Bronchial epithelial cell (primary cell): ENCODE data around the gene OR2A25. TPM values are rescaled to one million over a fixed set of nuclear protein-coding genes. Genes with fewer than 3 reads are reported as not detected.

Source experiments
- DNase-seq: peaks from one replicate; pipeline ENCODE4 v3.0.0-alpha.2; 2010; ENCODE audit warnings: low read depth
- FAIRE-seq: peaks from 2 replicates; lab custom pipeline; 2011; peaks lifted over from hg19 to GRCh38; lab: Jason Lieb, UNC
- H3K27me3 ChIP-seq: 2 replicates; pipeline ENCODE4 v1.5.1; 2011; ENCODE audit warnings: low read length; ENCODE audit not compliant: control insufficient read depth, insufficient read depth
- H3K36me3 ChIP-seq: 2 replicates; pipeline ENCODE4 v1.5.1; 2011; ENCODE audit warnings: low read length; ENCODE audit not compliant: control insufficient read depth, insufficient read depth
- H3K4me3 ChIP-seq: 2 replicates; pipeline ENCODE4 v1.5.1; 2011; ENCODE audit warnings: mild to moderate bottlenecking, low read depth, low read length, control low read depth
- total RNA-seq: library from RNA; depleted of rRNA; stranded (reverse); fragments of >200 nt; gene quantifications from 2 replicates; pipeline ENCODE4 v1.2.1, GENCODE V29; 2014
- TF ChIP-seq, protein P1 (sequence below): IDR thresholded peaks from 2 replicates; pipeline ENCODE4 v1.5.1; 2011; ENCODE audit warnings: mild to moderate bottlenecking, moderate library complexity, low read length, control low read depth, inconsistent platforms; ENCODE audit not compliant: insufficient read depth, severe bottlenecking

Gene OR2A25
- total RNA-seq, 1 donor from 2014 or later, result not detected

GRCh38 chr7:144032985-144033709, 36.5 kb upstream of the OR2A25 start:
- TF ChIP-seq, protein P1, sequence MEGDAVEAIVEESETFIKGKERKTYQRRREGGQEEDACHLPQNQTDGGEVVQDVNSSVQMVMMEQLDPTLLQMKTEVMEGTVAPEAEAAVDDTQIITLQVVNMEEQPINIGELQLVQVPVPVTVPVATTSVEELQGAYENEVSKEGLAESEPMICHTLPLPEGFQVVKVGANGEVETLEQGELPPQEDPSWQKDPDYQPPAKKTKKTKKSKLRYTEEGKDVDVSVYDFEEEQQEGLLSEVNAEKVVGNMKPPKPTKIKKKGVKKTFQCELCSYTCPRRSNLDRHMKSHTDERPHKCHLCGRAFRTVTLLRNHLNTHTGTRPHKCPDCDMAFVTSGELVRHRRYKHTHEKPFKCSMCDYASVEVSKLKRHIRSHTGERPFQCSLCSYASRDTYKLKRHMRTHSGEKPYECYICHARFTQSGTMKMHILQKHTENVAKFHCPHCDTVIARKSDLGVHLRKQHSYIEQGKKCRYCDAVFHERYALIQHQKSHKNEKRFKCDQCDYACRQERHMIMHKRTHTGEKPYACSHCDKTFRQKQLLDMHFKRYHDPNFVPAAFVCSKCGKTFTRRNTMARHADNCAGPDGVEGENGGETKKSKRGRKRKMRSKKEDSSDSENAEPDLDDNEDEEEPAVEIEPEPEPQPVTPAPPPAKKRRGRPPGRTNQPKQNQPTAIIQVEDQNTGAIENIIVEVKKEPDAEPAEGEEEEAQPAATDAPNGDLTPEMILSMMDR, result no peak
- FAIRE-seq, result no peak
- Histone ChIP-seq H3K4me3 (no peak overlapping the region), H3K27me3 (no peaks in the 10 kb centered on the region), H3K36me3 (no peaks in the 10 kb centered on the region)
- no peak for DNase-seq

DNA sequence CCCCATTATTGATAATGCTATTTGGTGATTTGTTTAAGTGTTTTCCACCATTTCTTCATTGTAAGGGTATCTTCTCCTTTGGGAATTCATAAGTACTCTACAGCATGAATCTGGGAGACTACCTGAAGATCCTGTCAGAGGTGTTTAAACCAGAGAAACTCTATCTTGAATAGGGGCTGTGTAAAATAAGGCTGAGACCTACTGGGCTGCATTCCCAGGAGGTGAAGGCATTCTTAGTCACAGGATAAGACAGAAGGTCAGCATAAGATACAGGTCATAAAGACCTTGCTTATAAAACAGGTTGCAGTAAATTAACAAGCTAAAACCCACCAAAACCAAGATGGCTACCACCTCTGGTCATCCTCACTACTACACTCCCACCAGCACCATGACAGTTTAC, 34.2 kb upstream of the OR2A25 start:
- FAIRE-seq, result no peak
- TF ChIP-seq, protein P1, result no peak
- DNase-seq, result peak; percentile 32
- H3K27me3 ChIP-seq, result no peaks in the 10 kb centered on the region
- no peaks in the 10 kb centered on the region for H3K36me3 ChIP-seq
- H3K4me3 ChIP-seq, result no peak overlapping the region

DNA sequence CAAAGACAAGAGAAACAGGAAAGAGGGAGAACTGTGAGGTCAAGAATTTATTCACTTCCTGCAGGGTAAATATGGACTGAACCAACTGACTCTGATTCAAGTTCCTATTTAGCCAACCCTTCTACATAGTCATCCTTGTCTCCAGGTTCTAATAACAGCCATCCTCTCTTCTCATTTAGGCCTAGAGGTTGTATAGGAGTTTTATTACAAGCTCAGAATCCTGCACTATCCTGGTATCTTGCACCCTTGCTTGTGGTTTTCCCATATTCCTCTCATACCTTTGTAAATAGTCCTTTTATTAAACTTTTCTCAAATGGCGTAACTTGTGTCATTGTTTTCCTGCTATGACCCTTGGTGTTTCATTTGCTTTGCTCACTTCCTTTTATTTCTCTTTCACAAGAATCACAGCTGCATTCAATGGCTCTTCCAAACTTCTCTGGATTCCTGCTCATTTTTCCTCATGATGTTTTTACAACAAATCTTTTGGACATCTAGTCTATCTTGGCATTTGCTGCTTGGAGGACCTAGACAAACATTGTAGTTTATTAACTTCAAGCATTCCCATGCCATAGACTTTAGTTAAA, 33.2 kb upstream of the OR2A25 start:
- DNase-seq, result no peak
- H3K36me3 ChIP-seq, result no peaks in the 10 kb centered on the region
- no peak for FAIRE-seq
- TF ChIP-seq, protein P1, result no peak
- H3K4me3 ChIP-seq, result no peak overlapping the region
- H3K27me3 ChIP-seq, result no peaks in the 10 kb centered on the region

GRCh38 chr7:144037414-144038035, 32.1 kb upstream of the OR2A25 start:
- no peak for DNase-seq
- Histone ChIP-seq H3K4me3 (no peak overlapping the region), H3K36me3 (no peaks in the 10 kb centered on the region), H3K27me3 (no peaks in the 10 kb centered on the region)
- FAIRE-seq, result no peak
- TF ChIP-seq, protein P1, result no peak

GRCh38 chr7:144038887-144039286, 30.7 kb upstream of the OR2A25 start:
- FAIRE-seq, result no peak
- TF ChIP-seq, protein P1, result no peak
- H3K4me3 ChIP-seq, result no peak overlapping the region
- no peaks in the 10 kb centered on the region for H3K36me3 ChIP-seq
- H3K27me3 ChIP-seq, result no peaks in the 10 kb centered on the region
- DNase-seq, result no peak
